Measurements from ENCODE around the gene MAGI3. TPM values are rescaled to one million over a fixed set of nuclear protein-coding genes. Genes with fewer than 3 reads are reported as not detected.

Gene MAGI3
- total and polyA plus RNA-seq, 2 of the 13 experiments (the other 11 are each of a cell fraction or from before 2014, with no cell fraction given): 4.0 to 11.8 TPM

GRCh38 chr1:113389953-113390834 is at the start of gene MAGI3 (continued):
- TF ChIP-seq, protein P1, sequence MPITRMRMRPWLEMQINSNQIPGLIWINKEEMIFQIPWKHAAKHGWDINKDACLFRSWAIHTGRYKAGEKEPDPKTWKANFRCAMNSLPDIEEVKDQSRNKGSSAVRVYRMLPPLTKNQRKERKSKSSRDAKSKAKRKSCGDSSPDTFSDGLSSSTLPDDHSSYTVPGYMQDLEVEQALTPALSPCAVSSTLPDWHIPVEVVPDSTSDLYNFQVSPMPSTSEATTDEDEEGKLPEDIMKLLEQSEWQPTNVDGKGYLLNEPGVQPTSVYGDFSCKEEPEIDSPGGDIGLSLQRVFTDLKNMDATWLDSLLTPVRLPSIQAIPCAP (CRISPR knock-in tag; IDR thresholded peaks at IDR 0.05; ENCODE audit: low read depth): no peak
- TF ChIP-seq IRX3 (CRISPR knock-in tag; IDR thresholded peaks at IDR 0.05; ENCODE audit: borderline replicate concordance, low read depth) (no peak), KDM5B (CRISPR knock-in tag; IDR thresholded peaks at IDR 0.05; ENCODE audit: borderline replicate concordance) (peak; percentile 39; the same call in 1 of the 2 replicates), POLR2A (IDR thresholded peaks at IDR 0.05; ENCODE audit: insufficient read depth in 1 of 2, low read depth in 2 of 2, low read length in 2 of 2) (peak; percentile 85 to 92), GMEB1 (CRISPR knock-in tag; IDR thresholded peaks at IDR 0.05; ENCODE audit: borderline replicate concordance) (peak; percentile 89), GABPB1 (CRISPR knock-in tag; IDR thresholded peaks at IDR 0.05) (peak; percentile 76; the same call in 1 of the 2 replicates), ZFP82 (CRISPR knock-in tag; IDR thresholded peaks at IDR 0.05; ENCODE audit: borderline replicate concordance) (no peak; the same call in 1 of the 2 replicates), ZNF556 (CRISPR knock-in tag; IDR thresholded peaks at IDR 0.05; ENCODE audit: borderline replicate concordance) (peak; percentile 74; the same call in 1 of the 2 replicates), ZNF543 (CRISPR knock-in tag; IDR thresholded peaks at IDR 0.05) (0 out of 2 replicates have a peak, but pooled peaks have one; percentile 35), ZNF577 (CRISPR knock-in tag; IDR thresholded peaks at IDR 0.05; ENCODE audit: borderline replicate concordance, low read depth) (no peak), ZNF230 (CRISPR knock-in tag; IDR thresholded peaks at IDR 0.05) (peak; percentile 70; the same call in 1 of the 2 replicates), ZNF629 (CRISPR knock-in tag; conservative IDR thresholded peaks at IDR 0.05) (0 out of 2 replicates have a peak, but pooled peaks have one; percentile 8), ASH2L (IDR thresholded peaks at IDR 0.05; ENCODE audit: insufficient read length, low read depth, low read length) (peak; percentile 54), SP4 (CRISPR knock-in tag; IDR thresholded peaks at IDR 0.05) (peak; percentile 98), ZNF160 (CRISPR knock-in tag; IDR thresholded peaks at IDR 0.05) (no peak), ZBTB7A (CRISPR knock-in tag; IDR thresholded peaks at IDR 0.05) (no peak), POGK (CRISPR knock-in tag; conservative IDR thresholded peaks at IDR 0.05) (peak; percentile 74), MTF2 (CRISPR knock-in tag; IDR thresholded peaks at IDR 0.05; ENCODE audit: borderline replicate concordance) (0 out of 2 replicates have a peak, but pooled peaks have one; percentile 45), CENPX (CRISPR knock-in tag; IDR thresholded peaks at IDR 0.05) (no peak), ZNF564 (CRISPR knock-in tag; IDR thresholded peaks at IDR 0.05) (peak; percentile 56; the same call in 1 of the 2 replicates), SIN3B (IDR thresholded peaks at IDR 0.05; ENCODE audit: low read length) (0 out of 2 replicates have a peak, but pooled peaks have one; percentile 34), ZNF724P (CRISPR knock-in tag; IDR thresholded peaks at IDR 0.05; ENCODE audit: borderline replicate concordance) (no peak)
- TF ChIP-seq, protein P2, sequence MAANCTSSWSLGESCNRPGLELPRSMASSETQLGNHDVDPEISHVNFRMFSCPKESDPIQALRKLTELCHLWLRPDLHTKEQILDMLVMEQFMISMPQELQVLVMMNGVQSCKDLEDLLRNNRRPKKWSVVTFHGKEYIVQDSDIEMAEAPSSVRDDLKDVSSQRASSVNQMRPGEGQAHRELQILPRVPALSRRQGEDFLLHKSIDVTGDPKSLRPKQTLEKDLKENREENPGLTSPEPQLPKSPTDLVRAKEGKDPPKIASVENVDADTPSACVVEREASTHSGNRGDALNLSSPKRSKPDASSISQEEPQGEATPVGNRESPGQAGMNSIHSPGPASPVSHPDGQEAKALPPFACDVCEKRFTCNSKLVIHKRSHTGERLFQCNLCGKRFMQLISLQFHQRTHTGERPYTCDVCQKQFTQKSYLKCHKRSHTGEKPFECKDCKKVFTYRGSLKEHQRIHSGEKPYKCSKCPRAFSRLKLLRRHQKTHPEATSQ (CRISPR knock-in tag; IDR thresholded peaks at IDR 0.05; ENCODE audit: borderline replicate concordance): peak; percentile 60; the same call in 1 of the 2 replicates
